Right lobe of liver (tissue), 6 donors: ENCODE results near the gene XPA. TPM values are rescaled to one million over a fixed set of nuclear protein-coding genes. Genes with fewer than 3 reads are reported as not detected.
A peak's percentile ranks its signal among the peaks of the same experiment; 100 is the strongest.

ENCODE experiments used
- ATAC-seq, 4 donors: fragments of 200-7000 bp; cut with Tn5 transposase; one replicate each; pipeline ENCODE4 v1.9.1; 2020; ENCODE audit warnings: mild to moderate bottlenecking in 4 of 4, moderate library complexity in 4 of 4
- DNase-seq, 3 donors: peaks; one replicate each; pipeline ENCODE4 v3.0.0-alpha.2; 2020
- H3K27ac ChIP-seq, 3 donors: fragments of 200-600 bp; one replicate each; pipeline ENCODE4 v1.8.0; 2022
- H3K27me3 ChIP-seq, 2 donors: fragments of 200-600 bp; one replicate each; pipeline ENCODE4 v1.8.0; 2022
- H3K36me3 ChIP-seq, 4 donors: fragments of 200-600 bp; sonication (generic) in 1 of 4; one replicate each; pipeline versions ENCODE4 v1.5.1 to v1.8.0; 2017 to 2022; ENCODE audit warnings: control low read depth in 1 of 4
- H3K4me1 ChIP-seq, 4 donors: fragments of 200-600 bp; sonication (generic) in 1 of 4; one replicate each; pipeline versions ENCODE4 v1.5.1 to v1.8.0; 2017 to 2022; ENCODE audit warnings: control low read depth in 1 of 4
- H3K4me3 ChIP-seq, 3 donors: fragments of 200-600 bp; one replicate each; pipeline ENCODE4 v1.8.0; 2022
- H3K9me3 ChIP-seq, 4 donors: fragments of 200-600 bp; sonication (generic) in 1 of 4; one replicate each; pipeline versions ENCODE4 v1.5.1 to v1.8.0; 2017 to 2022; ENCODE audit warnings: control low read depth in 1 of 4
- POLR2A ChIP-seq: fragments of 450-650 bp; IDR thresholded peaks from one replicate; pipeline ENCODE4 v1.6.1; 2017; ENCODE audit warnings: antibody characterized with exemption, mild to moderate bottlenecking
- WGBS: methylation state at CpG from one replicate; pipeline ENCODE4 v1.1.6; 2018; ENCODE audit warnings: low coverage, low lambda C conversion rate; ENCODE audit not compliant: insufficient coverage; ENCODE audit errors: missing lambda C conversion rate; 5-methylcytosine and 5-hydroxymethylcytosine counted together
- intact Hi-C, 2 donors: fragments of 100-400 bp; cut with DNase I; formaldehyde crosslinking; loops; one replicate each; pipeline versions ENCODE4 v1.11.2 to v1.14.1; 2022
- total RNA-seq, 6 experiments: library from RNA; depleted of rRNA in 2 of 6; stranded (reverse); fragments of >200 nt in 2 of 6; fragmentation: NEBNext Ultra II Directional in 3 of 6; extraction: Animal tissue kit (Norgen Biotek cat#: 25700) in 3 of 6; gene quantifications; one replicate each; pipeline versions ENCODE4 v1.1.0 to v1.2.4, GENCODE V29; 2016 to 2023
- TF ChIP-seq, protein P1 (sequence below), 4 donors: fragments of 200-600 bp in 3 of 4; fragments of 450-650 bp in 1 of 4; IDR thresholded peaks; one replicate each; pipeline versions ENCODE4 v1.5.1 to v1.8.0; 2016 to 2022; ENCODE audit warnings: antibody characterized with exemption in 4 of 4, mild to moderate bottlenecking in 2 of 4
- donor health status: DM: no; HTN: yes; CAD: no.
- donor health status: DM: no; HTN: no; CAD: no.
- donor health status: DM: no; HTN: no; CAD: no.
- donor health status: DM: no; HTN: yes; CAD: no.
- donor health status: DM: no; HTN: yes; CAD: no.

XPA gene
- total RNA-seq, 6 experiments from 2014 or later, result 4.4 to 9.0 (median 6.7) TPM

DNA sequence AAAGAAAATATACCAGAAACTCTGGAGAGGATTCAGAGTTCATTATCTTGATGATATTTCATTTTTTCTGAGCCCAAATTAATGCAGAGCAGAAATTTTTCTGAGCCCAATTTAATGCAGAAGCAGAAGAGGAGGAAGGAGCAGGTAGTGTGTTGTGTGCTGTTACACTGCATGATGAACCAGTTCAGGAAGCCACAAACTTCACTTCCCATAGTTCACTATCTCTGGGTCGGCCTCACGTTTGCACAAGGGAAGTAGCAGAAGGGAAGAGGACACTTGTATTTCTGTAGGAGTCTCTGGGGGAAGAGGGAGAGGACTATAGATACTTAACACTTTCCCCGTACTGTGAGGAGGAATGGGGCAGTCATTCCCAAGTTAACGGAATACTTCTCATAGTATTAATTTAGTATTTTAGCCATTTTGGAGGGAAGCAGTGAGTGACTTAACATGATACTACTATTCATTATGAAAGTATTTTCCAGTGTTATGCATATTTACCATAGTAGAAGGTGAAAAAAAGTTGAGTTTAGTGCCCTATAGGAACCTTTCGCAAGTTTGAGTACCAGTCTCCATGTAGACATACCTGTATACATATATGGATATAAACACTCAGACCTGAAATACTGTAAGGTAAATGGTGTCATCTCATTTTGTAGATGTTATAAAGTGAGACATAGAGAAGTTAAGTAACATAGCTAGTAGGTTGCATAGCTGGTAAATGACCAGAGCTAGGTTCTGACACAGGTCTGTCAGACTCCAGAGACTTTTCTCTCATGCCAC lies 30.0 kb downstream of the XPA start:
- Histone ChIP-seq H3K36me3 (peaks cover 0 to 94% (median 45%) of the 10 kb centered on the region in 4 donors), H3K27me3 (no peaks in the 10 kb centered on the region), H3K9me3 (no peaks in the 10 kb centered on the region), H3K4me3 (no peak overlapping the region), H3K4me1 (no peaks in the 10 kb centered on the region), H3K27ac (no peak overlapping the region)
- WGBS, result 69% methylated on average over 5 of the region's 5 CpGs
- ATAC-seq, result peak in 3 of 4 donors; percentile 34 to 60 (median 45)
- DNase-seq, result no peak
- no peak for TF ChIP-seq POLR2A
- TF ChIP-seq, protein P1, sequence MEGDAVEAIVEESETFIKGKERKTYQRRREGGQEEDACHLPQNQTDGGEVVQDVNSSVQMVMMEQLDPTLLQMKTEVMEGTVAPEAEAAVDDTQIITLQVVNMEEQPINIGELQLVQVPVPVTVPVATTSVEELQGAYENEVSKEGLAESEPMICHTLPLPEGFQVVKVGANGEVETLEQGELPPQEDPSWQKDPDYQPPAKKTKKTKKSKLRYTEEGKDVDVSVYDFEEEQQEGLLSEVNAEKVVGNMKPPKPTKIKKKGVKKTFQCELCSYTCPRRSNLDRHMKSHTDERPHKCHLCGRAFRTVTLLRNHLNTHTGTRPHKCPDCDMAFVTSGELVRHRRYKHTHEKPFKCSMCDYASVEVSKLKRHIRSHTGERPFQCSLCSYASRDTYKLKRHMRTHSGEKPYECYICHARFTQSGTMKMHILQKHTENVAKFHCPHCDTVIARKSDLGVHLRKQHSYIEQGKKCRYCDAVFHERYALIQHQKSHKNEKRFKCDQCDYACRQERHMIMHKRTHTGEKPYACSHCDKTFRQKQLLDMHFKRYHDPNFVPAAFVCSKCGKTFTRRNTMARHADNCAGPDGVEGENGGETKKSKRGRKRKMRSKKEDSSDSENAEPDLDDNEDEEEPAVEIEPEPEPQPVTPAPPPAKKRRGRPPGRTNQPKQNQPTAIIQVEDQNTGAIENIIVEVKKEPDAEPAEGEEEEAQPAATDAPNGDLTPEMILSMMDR (IDR thresholded peaks at IDR 0.05), result no peak
- intact Hi-C loops, result no loop called here

DNA sequence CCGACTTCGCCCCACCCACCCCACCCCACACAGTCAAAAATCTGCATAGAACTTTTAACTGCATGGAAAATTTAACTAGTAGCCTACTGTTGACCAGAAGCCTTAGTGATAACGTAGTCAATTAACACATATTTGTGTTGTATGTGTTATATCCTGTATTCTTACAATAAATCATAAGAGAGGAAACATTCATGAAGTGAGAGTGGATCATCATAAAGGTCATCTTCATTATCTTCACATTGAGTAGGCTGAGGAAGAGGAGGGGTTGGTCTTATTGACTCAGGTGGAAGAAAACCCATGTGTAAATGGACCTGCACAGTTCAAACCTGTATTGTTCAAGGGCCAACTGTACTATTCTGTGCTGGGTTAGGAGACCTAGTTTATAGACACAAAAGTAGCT lies 31.4 kb downstream of the XPA start:
- DNase-seq, result no peak
- Histone ChIP-seq H3K27me3 (no peaks in the 10 kb centered on the region), H3K4me1 (no peaks in the 10 kb centered on the region), H3K36me3 (peaks cover 0 to 91% (median 47%) of the 10 kb centered on the region in 4 donors), H3K4me3 (no peak overlapping the region), H3K9me3 (no peaks in the 10 kb centered on the region), H3K27ac (no peak overlapping the region)
- 79% methylated on average over 3 of the region's 3 CpGs for WGBS
- no peak for TF ChIP-seq POLR2A
- TF ChIP-seq, protein P1 (IDR thresholded peaks at IDR 0.05), result no peak
- no peak for ATAC-seq
- intact Hi-C loops, result no loop called here

DNA sequence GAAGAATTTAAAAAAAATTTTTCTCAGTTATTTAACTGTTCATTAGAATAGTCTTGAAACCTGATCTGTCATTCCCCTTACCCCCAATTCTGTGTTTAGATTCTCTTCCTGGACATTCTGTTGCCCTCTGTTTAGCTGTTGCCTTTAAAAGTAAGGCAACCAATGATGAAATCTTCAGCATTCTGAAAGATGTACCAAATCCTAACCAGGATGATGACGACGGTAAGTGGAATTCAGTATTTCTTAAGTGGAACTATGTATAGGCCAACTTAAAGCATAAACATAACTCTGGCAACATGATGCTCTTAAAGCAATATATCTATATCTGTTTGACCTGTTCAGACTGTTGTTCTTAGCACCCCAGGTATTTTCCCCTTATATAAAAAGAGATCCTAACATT lies 36.3 kb downstream of the XPA start:
- no peak overlapping the region for H3K4me3 ChIP-seq
- H3K4me1 ChIP-seq, result no peaks in the 10 kb centered on the region
- no peaks in the 10 kb centered on the region for H3K27me3 ChIP-seq
- ATAC-seq (no peak), DNase-seq (no peak)
- no peak overlapping the region for H3K27ac ChIP-seq
- TF ChIP-seq POLR2A, result no peak
- TF ChIP-seq, protein P1 (IDR thresholded peaks at IDR 0.05), result no peak
- no peaks in the 10 kb centered on the region for H3K9me3 ChIP-seq
- intact Hi-C loops, result no loop called here
- WGBS, result 95% methylated on average over 2 of the region's 2 CpGs
- peaks cover 0 to 91% (median 40%) of the 10 kb centered on the region in 4 donors for H3K36me3 ChIP-seq

DNA sequence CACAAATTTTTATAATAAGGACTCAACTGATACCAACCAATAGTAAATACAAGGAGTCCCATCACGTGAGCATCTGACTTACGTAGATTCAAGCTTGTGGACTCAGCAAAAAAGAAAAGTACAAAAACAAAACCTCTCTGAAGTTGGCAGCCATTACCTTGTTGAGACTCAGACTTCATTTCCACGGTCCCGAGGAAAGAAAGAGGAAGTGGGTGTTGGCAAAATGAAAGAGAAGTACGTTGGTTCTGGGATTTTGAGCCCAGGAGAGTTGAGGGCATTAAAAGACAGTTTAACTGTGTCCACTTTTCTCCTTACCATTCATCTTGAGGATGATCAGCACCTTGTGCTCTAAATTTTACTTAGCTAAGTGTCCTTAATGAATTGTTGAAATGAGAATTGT lies 36.8 kb downstream of the XPA start:
- H3K36me3 ChIP-seq, result peaks cover 0 to 91% (median 38%) of the 10 kb centered on the region in 4 donors
- peak in 2 of 4 donors; percentile 23 to 35 for ATAC-seq
- WGBS, result 63% methylated on average over 5 of the region's 5 CpGs

More for the DNA sequence above, 36.8 kb downstream of the XPA start:
- Histone ChIP-seq H3K4me1 (no peaks in the 10 kb centered on the region), H3K27ac (no peak overlapping the region), H3K4me3 (no peak overlapping the region), H3K9me3 (no peaks in the 10 kb centered on the region), H3K27me3 (no peaks in the 10 kb centered on the region)
- intact Hi-C loops, result no loop called here
- TF ChIP-seq POLR2A, result no peak
- TF ChIP-seq, protein P1 (IDR thresholded peaks at IDR 0.05), result no peak
- no peak for DNase-seq
